Mucosa of rectum (tissue), 2 donors: Measurements from ENCODE around the gene SUFU.

Source experiments
- H3K27ac ChIP-seq, 2 donors: one replicate each; pipeline ENCODE4 v1.7.0; 2013; ENCODE audit warnings: inconsistent platforms in 2 of 2, low read depth in 2 of 2, low read length in 2 of 2
- H3K27me3 ChIP-seq, 2 donors: one replicate each; pipeline ENCODE4 v1.7.0; 2013; ENCODE audit warnings: low read length in 2 of 2; ENCODE audit not compliant: control insufficient read depth in 2 of 2, insufficient read depth in 2 of 2
- H3K36me3 ChIP-seq, 2 donors: one replicate each; pipeline ENCODE4 v1.7.0; 2013; ENCODE audit warnings: low read length in 2 of 2; ENCODE audit not compliant: control insufficient read depth in 2 of 2, insufficient read depth in 2 of 2
- H3K4me1 ChIP-seq, 2 donors: one replicate each; pipeline ENCODE4 v1.7.0; 2013; ENCODE audit warnings: low read length in 2 of 2, mild to moderate bottlenecking in 1 of 2; ENCODE audit not compliant: control insufficient read depth in 2 of 2, insufficient read depth in 2 of 2
- H3K4me3 ChIP-seq, 2 donors: one replicate each; pipeline ENCODE4 v1.7.0; 2013; ENCODE audit warnings: low read length in 2 of 2
- H3K9ac ChIP-seq, 2 donors: one replicate each; pipeline ENCODE4 v1.7.0; 2013; ENCODE audit warnings: low read length in 2 of 2, low read depth in 1 of 2, mild to moderate bottlenecking in 1 of 2
- H3K9me3 ChIP-seq, 2 donors: one replicate each; pipeline ENCODE4 v1.7.0; 2013; ENCODE audit warnings: low read length in 2 of 2; ENCODE audit not compliant: control insufficient read depth in 2 of 2
- donor health status: healthy.
- donor health status: Normal muscosa, but diverticular disease.

The SUFU gene

DNA sequence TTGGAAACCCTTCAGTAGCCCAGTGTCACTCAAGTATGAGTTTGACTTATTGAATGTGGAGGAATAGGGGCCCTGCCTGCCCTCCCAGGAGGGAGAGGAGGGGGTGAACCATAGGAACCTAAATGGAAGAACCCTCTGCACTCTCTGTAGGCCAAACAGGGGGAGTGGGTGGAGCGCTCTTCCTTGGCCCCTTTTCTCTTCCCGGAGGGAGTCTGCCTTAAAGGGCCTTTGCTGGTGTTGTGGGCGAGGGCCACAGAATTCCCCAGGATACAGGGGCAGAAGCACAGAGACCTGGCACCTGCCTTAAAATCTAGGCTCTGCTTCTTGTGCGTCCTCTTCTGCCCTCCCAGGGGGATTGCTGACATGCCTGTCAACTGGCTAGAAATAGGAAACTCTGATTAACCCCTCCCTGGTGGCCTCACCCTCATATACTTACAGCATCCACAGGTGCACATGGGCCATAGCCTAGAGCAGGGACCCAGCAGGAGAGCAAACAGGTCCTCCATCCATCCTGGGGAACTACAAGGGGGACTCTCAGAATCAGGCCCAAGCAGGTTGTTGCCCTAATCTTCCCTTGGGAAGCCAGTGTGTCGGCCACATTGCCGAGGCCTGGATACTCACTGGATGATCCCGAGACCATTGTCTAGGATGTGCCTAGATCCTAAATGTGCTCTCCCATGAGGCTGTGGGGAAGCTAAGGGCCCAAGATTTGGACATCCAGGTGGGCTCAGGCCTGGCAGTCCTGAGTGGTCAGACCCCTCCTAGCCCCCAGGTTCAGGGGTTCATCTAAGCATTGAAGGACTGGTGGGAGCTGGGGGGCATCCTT lies 143.9 kb downstream of the SUFU start:
- no peaks in the 10 kb centered on the region for H3K9me3 ChIP-seq
- H3K4me3 ChIP-seq = peak overlapping the region; percentile 89 to 98
- H3K36me3 ChIP-seq = peaks cover 6 to 8% of the 10 kb centered on the region in 2 donors
- peak overlapping the region; percentile 95 to 96 for H3K9ac ChIP-seq
- H3K27ac ChIP-seq = peak overlapping the region in 1 of 2 donors; percentile 99
- H3K27me3 ChIP-seq = no peaks in the 10 kb centered on the region
- peaks cover 57 to 60% of the 10 kb centered on the region in 2 donors for H3K4me1 ChIP-seq

DNA sequence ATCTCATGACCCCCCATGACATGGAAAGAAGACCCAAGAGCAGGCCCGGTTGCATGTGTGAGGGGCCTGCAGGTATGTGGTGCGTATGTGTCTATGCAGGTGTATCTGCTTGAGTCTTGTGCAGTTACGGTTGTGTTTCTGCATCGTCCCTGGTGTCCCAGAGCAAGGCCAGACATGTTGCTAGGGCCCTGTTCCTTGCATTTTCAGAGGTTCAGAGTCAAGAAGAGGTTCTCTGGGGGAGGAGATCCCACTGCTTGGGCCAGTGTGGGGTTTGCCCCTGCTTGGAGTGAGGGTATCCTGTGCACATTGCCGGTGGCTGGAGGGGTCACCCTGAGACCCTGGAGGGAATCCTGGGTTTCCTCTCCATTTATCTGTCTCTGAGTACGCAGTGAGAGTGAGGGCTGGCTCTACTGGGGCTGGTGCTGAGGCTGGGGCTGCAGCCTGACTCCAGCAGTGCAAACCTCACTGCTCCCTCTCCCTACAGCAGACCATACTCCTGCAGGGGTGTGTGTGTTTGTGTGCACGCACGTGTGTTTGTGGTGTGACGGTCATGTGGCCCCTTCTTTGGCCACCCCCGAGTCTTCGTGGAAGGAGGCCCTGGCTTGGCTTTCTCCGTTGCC lies 144.6 kb downstream of the SUFU start:
- no peaks in the 10 kb centered on the region for H3K27me3 ChIP-seq
- H3K27ac ChIP-seq = peak overlapping the region in 1 of 2 donors; percentile 58
- peaks cover 60 to 62% of the 10 kb centered on the region in 2 donors for H3K4me1 ChIP-seq
- H3K9ac ChIP-seq = peak overlapping the region; percentile 3 to 9
- H3K9me3 ChIP-seq = no peaks in the 10 kb centered on the region
- H3K4me3 ChIP-seq = peak overlapping the region; percentile 89 to 98
- peaks cover 8 to 11% of the 10 kb centered on the region in 2 donors for H3K36me3 ChIP-seq

DNA sequence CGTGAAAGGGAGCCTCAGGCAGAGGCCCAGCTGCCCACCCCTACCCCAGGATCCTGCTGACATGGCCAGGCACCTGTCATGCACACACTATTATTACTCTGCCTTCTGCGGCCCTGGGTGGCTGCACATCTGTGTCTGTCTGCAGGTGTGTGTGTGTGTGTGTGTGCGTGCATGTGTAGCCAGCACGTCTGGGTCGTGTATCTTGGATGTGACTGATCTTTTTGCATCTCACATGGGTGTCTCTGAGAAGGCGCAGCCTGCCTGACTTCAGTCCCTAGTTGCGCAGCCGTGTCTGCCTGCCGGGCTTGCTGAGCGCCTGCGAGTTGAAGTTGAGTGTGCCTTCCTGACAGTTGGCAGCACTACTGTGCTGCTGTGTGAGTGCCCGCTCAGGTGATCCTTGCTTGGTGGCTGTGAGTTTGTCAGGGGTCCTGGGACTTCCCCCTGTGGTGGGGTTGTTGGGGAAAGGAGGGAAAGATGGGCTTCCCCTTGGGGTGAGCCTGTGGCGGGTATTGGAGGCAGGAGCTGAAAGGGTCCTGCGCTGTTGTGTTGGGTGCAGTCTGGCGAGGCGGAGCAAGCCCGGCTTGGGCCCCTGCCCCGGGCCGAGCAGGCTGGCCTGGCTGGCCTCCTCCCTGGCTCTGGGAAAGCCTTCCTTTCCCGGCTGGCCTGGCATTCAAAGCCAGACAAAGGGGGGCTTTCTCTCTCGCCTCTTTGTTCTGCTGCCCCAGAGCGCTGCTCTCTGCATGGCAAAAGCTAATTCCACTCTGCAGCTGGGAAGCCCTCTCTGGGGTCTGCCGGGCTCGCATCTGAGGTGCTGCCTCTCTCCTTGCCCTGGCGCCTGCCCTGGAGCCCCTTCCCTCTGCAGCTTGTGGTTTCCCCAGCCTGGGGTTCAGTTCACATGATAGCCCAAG lies 145.4 kb downstream of the SUFU start:
- H3K9ac ChIP-seq = peak overlapping the region in 1 of 2 donors; percentile 9
- peaks cover 60 to 62% of the 10 kb centered on the region in 2 donors for H3K4me1 ChIP-seq
- H3K27ac ChIP-seq = peak overlapping the region in 1 of 2 donors; percentile 58
- H3K9me3 ChIP-seq = no peaks in the 10 kb centered on the region
- peaks cover 11 to 15% of the 10 kb centered on the region in 2 donors for H3K36me3 ChIP-seq
- H3K4me3 ChIP-seq = peak overlapping the region; percentile 31 to 89
- H3K27me3 ChIP-seq = no peaks in the 10 kb centered on the region

DNA sequence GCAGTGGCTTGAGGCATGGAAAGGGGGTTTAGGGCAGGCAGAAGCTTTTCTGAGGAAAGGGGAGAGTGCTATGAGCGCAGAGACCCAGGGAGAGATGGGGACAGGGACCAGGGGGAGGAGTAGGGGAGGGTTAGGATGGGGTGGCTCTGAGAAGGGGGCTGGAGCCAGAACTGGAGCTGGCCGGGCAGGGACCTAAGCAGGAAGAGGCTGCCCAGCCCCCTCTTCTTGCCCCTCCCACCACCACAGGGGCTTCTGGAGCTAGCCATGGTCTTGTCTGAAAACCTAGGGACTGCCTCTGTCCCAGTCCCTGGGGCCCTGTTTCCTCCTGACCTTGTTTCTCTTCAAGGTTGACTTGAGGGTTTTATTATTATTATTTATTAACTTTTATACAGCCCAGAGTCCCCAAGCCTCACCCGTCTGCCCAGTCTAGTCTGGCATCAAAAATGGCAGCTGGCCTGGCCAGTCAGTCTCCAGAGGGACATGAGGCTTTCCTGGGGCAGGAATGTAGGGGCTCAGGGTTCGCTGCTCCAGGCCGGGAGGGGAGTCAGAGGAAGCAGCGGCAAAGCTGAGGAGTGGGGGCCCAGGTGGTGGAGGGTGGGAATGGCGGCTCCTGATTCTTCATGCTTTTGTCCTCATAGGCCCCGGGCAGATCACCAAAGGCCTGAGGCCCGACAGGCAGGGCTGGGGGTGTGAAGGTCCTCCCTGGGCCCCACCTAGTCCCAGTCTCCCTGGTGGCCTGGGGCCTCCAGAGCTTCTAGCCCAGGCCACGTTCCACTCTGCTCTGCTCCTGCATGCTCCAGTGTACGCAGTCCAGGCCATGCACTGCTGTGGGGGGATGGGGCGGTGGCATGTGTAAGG lies 146.3 kb downstream of the SUFU start:
- Histone ChIP-seq H3K4me1 (peaks cover 57 to 62% of the 10 kb centered on the region in 2 donors), H3K27me3 (no peaks in the 10 kb centered on the region), H3K4me3 (peak overlapping the region; percentile 31 to 89), H3K27ac (peak overlapping the region in 1 of 2 donors; percentile 70), H3K9me3 (no peaks in the 10 kb centered on the region), H3K9ac (peak overlapping the region; percentile 5 to 9), H3K36me3 (peaks cover 18 to 21% of the 10 kb centered on the region in 2 donors)

DNA sequence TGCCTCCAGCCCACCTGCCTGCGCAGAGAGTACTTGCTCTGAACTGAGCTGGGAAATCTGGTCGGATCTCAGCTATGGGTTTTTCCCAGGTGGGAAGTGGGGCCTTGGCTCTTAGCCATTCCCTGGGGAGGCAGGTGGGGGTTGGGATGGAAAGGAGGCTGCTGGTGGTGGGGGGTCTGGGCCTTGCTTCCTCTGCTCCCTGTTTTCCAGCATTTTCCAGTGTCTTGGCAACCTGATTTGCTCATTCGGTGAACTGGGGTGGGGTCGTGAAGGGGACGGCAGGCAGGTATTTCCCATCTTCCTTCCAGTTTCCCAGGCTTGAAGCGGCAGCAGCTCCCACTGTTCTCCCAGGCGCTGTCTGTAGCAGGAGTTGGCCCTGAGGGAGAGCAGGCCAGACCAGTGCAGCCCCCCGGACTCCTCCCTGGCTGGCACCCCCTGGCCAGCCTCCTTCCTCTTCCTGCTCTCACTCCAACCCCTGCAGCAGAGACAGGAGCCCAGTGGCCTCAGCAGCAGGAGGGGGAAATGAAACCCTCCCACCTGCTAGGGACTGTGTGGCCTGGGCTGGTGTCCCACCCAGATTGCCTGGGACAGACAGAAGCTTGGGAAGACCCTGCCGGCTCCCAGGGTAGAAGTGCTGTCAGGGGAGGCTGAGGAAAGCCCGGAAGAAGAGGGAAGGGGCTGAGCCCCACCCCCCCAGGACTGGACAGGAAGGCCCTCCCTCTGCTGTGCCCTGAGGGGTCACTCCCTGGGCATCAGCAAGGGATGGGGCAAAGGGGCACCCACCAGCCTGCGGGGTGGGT lies 147.1 kb downstream of the SUFU start:
- Histone ChIP-seq H3K9me3 (no peaks in the 10 kb centered on the region), H3K4me3 (no peak overlapping the region), H3K27ac (peak overlapping the region in 1 of 2 donors; percentile 70), H3K9ac (peak overlapping the region in 1 of 2 donors; percentile 5), H3K4me1 (peaks cover 57 to 62% of the 10 kb centered on the region in 2 donors), H3K36me3 (peaks cover 26 to 29% of the 10 kb centered on the region in 2 donors), H3K27me3 (no peaks in the 10 kb centered on the region)

DNA sequence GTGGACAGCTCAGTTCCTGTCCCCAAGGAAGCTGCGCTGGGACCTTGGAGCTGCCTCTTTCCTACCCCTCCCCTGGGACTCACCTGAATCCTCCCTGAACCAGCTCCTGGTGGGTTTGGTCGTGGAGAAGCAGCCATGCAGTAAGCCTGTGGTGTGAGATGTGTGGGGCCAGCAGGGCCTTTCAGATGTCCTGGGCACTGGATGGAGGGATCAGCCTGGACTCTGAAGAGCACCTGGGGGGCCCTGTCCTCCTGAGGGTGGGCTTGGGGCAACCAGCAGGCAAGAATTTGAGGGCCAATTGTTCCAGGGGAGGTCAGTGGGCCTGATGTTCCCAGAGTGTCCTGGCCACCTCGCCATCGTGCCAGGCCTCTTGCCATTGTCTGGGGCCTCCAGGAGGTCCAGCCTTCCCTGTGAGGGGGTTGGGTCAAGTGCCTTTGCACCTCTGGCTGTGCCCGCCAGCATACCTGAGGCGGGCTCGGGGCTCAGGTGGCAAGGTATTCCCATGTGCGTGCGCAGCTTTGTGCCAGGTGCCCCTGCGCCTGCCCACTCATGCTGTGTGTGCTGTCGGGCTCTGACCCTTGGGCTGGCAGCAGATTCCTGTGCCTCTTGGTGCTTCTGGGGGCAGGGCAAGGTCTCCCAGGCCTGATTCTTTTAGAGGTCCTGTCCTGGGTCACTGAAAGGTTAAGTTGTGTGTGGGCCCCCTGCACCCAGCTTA lies 147.8 kb downstream of the SUFU start:
- Histone ChIP-seq H3K36me3 (peaks cover 33 to 36% of the 10 kb centered on the region in 2 donors), H3K4me1 (peaks cover 50 to 60% of the 10 kb centered on the region in 2 donors), H3K27me3 (no peaks in the 10 kb centered on the region), H3K9ac (peak overlapping the region in 1 of 2 donors; percentile 19), H3K9me3 (no peaks in the 10 kb centered on the region), H3K4me3 (no peak overlapping the region), H3K27ac (peak overlapping the region in 1 of 2 donors; percentile 70)

DNA sequence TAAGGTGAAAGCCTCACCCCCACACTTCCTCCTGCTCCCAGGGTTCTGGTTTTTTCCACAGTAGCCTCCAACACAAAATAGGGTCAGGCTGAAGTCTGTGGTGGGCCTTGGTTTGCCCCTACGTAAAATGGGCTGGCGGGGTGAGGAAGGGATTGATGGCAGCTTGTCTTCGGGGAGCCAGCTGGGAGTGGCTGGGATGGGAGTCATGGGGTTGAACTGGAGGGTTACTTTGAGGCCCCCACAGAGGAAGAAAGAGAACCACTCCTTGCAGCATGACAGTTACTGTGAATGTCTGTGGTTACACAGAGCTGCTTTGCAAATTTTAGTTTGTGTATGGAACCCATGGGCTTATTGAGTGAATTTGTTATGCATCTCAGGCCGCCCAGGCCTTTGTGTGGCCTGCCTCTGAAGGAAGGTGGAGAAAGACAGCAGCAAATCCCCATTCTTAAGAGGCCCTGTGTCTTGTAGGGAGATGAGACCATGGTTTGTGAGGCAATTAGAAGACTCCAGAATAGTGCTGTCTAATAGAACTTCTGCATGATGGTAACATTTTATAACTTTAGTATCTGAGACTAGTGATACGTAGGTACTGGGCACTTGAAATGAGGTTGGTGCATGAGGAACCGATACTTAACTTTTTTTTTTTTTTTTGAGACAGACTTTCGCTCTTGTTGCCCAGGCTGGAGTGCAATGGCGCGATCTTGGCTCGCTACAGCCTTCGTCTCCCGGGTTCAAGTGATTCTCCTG lies 148.6 kb downstream of the SUFU start:
- Histone ChIP-seq H3K27me3 (no peaks in the 10 kb centered on the region), H3K4me1 (peaks cover 50 to 58% of the 10 kb centered on the region in 2 donors), H3K27ac (peak overlapping the region in 1 of 2 donors; percentile 70), H3K4me3 (no peak overlapping the region), H3K9me3 (no peaks in the 10 kb centered on the region), H3K36me3 (peaks cover 40 to 41% of the 10 kb centered on the region in 2 donors), H3K9ac (no peak overlapping the region)

DNA sequence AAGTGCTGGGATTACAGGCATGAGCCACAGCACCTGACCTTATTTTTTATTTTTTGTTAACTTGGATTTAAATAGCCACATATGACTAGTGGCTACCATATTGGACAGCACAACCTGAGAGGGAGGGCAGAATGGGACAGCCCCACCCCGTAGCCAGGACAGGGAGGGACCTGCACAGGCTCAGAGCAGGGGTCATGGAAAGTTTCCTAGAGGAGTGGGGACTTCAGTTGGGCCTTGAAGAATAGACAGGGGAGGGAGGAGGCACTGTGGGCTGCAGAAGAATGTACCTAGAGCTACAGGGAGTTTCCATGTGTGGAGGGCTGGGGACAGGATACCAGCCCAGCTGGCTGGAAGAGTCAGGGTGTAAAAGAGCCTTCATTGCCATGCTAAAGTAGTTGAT lies 149.3 kb downstream of the SUFU start:
- H3K9ac ChIP-seq = no peak overlapping the region
- peaks cover 49 to 57% of the 10 kb centered on the region in 2 donors for H3K4me1 ChIP-seq
- H3K9me3 ChIP-seq = no peaks in the 10 kb centered on the region
- H3K36me3 ChIP-seq = peaks cover 37 to 38% of the 10 kb centered on the region in 2 donors
- H3K4me3 ChIP-seq = no peak overlapping the region
- H3K27ac ChIP-seq = no peak overlapping the region
- no peaks in the 10 kb centered on the region for H3K27me3 ChIP-seq
